Liver (tissue), 2 donors: Measurements from ENCODE around the gene PAXIP1.

Experiments
- FOXA1 ChIP-seq: IDR thresholded peaks from 2 replicates; pipeline ENCODE4 v1.6.1; 2016; ENCODE audit warnings: antibody characterized with exemption
- YY1 ChIP-seq: IDR thresholded peaks from 2 replicates; pipeline ENCODE4 v1.6.1; 2016; ENCODE audit warnings: antibody characterized with exemption, mild to moderate bottlenecking
- TF ChIP-seq, protein P1 (sequence below): fragments of 150-350 bp; IDR thresholded peaks from 2 replicates; pipeline ENCODE4 v1.5.1; 2017; ENCODE audit warnings: improper control_type of control experiment, low read depth, low read length; ENCODE audit not compliant: missing input control
- TF ChIP-seq, protein P2 (sequence below): IDR thresholded peaks from 2 replicates; pipeline ENCODE4 v1.6.1; 2016; ENCODE audit warnings: antibody characterized with exemption
- donor health status: healthy.

DNA sequence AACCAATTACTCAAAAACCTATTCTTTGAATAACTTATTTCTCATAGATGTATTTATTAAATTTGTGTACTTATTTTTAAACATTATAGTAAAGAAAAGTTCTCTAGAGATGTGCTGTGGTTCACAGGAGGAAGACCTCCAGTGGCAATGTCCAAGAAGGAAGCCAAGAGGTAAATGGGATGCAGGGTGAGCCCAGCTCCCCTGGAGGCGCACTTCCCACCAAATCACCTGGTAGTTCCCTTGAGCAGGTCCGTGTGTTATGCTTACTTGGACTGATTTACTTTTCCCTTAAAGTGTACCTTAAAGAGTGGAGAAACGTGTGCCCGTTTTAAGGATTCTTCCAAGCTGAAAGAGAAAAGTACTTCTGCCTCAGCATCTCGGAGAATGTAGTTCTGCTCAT, 55.3 kb downstream of the PAXIP1 start:
- TF ChIP-seq, protein P1, sequence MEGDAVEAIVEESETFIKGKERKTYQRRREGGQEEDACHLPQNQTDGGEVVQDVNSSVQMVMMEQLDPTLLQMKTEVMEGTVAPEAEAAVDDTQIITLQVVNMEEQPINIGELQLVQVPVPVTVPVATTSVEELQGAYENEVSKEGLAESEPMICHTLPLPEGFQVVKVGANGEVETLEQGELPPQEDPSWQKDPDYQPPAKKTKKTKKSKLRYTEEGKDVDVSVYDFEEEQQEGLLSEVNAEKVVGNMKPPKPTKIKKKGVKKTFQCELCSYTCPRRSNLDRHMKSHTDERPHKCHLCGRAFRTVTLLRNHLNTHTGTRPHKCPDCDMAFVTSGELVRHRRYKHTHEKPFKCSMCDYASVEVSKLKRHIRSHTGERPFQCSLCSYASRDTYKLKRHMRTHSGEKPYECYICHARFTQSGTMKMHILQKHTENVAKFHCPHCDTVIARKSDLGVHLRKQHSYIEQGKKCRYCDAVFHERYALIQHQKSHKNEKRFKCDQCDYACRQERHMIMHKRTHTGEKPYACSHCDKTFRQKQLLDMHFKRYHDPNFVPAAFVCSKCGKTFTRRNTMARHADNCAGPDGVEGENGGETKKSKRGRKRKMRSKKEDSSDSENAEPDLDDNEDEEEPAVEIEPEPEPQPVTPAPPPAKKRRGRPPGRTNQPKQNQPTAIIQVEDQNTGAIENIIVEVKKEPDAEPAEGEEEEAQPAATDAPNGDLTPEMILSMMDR, result no peak
- TF ChIP-seq, protein P2, sequence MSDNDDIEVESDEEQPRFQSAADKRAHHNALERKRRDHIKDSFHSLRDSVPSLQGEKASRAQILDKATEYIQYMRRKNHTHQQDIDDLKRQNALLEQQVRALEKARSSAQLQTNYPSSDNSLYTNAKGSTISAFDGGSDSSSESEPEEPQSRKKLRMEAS, result no peak
- no peak for TF ChIP-seq YY1
- no peak for TF ChIP-seq FOXA1
